Activated T-cell treated with anti-CD3 and anti-CD28 coated beads for 48 hours (primary cell): ENCODE results near the gene HAX1.
A peak's percentile ranks its signal among the peaks of the same experiment; 100 is the strongest.
"Not testable (repeated sequence)": the region's sequence is repeated elsewhere in the genome, so short reads cannot be mapped to it uniquely, and the experiment has no call there.

Source experiments
- DNase-seq: peaks from one replicate; pipeline ENCODE4 v3.0.0-alpha.2; 2020; ENCODE audit warnings: low read depth

HAX1 gene

DNA sequence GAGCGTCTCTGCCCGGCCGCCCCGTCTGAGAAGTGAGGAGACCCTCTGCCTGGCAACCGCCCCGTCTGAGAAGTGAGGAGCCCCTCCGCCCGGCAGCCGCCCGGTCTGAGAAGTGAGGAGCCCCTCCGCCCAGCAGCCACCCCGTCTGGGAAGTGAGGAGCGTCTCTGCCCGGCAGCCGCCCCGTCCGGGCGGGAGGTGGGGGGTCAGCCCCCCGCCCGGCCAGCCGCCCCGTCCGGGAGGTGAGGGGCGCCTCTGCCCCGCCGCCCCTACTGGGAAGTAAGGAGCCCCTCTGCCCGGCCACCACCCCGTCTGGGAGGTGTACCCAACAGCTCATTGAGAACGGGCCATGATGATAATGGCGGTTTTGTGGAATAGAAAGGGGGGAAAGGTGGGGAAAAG lies 15.2 kb downstream of the HAX1 start:
- not testable (repeated sequence) for DNase-seq

DNA sequence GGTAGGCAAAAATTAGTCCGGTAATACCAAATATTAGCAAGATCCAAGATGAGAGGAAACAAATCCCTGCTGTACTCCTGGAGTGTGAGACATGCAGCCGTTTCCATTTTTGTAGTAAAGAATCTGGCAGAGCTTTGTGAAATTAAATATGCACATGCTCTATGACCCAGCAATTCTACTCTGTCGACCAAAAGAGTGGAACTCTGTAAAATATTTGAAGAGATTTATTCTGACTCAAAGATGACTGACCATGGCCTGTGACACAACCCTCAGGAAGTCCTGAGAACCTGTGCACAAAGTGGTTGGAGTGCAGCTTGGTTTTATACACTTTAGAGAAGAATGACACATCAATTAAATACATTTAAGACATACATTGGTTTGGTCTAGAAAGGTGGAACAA lies 16.2 kb downstream of the HAX1 start:
- DNase-seq: no peak

DNA sequence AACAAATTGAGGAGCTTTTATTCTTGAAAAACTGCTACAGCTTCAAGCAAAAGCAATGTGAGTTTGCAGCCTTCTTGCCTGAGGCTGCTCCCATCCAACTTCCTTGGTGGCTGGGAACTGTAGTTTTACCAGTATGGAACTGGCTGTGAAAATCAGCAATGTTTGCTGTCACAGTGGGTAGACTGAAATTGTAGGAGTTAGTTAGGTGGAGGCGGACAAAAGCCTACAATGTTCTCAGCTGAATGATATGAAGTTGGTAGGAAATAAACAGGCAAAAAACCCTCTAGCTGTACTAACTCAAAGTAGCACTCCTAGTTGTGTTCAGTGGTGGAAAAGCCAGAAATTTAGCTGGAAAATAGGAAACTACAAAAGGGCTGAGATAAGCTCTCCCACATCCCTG lies 18.5 kb downstream of the HAX1 start:
- DNase-seq: no peak

DNA sequence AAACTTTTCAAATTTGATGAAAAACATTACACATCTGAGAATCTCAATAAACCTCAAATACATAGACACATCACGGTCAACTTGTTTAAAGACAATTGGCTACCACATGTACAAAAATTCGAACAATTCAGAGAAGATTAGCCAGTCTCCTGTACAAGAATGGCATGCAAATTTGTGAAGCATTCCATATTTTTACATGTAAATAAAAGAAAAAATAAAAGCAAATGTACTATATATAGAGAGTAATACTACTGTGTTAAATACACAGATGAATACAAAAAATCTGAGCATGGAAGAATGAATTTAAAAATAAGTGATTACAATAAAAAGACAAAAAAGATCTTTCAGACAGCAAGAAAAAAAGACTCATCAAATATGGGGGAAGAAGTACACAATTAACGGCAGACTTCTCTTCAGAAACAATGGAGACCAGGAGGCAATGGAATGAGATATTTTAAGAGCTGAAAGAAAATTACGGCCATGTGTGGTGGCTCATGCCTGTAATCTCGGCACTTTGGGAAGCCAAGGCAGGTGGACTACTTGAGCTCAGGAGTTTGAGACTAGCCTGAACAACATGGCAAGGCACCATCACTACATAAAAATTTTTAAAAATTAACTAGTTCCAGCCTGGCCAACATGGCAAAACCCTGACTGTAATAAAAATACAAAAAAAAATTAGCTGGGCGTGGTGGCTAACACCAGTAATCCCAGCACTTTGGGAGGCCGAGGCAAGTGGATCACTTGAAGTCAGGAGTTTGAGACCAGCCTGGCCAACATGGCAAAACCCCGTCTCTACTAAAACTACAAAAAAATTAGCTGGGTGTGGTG lies 23.2 kb downstream of the HAX1 start:
- no peak for DNase-seq

DNA sequence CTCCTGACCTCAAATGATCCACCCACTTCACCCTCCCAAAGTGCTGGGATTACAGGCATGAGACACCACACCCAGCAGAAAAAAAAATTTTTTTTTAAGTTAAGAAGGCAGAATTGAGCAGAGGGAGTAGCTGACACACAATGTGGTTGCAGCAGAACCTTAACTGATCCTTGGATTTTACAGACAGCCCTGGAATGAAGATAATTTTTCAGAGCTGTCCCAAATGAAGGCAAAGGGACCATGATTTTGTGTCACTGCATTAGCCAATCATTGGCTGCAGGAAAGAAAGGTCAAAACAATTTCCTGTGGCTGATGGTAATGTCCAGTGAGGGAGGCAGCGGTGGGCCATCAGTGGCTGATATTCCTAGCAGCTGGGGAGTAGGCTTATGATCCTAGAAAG lies 29.2 kb downstream of the HAX1 start:
- no peak for DNase-seq

DNA sequence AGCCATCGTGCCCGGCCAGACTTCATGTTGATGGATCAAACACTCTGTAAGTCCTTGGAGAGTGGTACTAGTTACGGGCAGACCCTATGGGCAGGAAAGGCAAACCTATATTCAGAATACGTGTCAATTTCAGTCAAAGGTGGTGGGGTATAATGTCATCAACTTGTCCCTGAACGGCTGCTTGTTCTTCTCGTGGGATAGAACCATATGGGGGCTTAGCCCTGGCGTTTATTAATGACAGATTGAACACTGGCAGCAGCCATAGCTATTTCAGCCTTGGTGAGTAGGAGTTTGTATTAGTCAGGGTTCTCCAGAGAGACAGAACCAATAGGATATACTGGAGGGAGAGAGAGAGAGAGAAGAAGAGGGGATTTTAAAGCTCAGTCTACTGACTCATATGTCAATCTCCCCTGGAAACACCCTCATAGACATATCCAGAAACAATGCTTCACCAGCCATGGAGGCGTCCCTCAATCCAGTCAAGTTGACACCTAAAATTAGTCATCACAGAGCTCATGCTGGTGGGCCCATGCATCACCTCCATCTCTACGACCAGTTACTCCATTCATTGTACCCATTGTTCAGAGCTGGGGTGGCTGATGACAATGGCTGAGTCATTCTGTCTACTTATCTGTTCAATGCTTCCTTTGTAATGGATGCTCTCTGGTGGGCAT lies 32.4 kb downstream of the HAX1 start:
- peak; percentile 61 for DNase-seq

DNA sequence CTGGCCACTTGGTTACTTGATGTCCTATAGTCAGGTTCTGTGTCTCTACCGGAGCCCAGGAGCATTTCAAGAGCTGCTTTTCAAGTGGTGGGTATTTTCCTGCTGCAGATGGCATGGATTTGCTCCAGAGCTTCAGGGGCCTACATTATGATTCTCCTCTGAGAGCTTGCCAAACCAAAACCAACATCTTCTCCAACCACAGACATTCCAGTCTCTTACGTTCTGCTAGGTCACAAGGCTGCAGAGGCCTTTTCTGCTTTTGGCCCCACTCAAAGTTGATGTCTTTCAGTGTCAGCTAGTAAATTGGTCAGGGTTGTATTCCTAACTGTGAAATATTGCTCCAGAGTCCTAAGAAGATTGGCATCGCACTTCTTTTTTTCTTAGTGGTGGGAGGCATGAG lies 33.7 kb downstream of the HAX1 start:
- no peak for DNase-seq

DNA sequence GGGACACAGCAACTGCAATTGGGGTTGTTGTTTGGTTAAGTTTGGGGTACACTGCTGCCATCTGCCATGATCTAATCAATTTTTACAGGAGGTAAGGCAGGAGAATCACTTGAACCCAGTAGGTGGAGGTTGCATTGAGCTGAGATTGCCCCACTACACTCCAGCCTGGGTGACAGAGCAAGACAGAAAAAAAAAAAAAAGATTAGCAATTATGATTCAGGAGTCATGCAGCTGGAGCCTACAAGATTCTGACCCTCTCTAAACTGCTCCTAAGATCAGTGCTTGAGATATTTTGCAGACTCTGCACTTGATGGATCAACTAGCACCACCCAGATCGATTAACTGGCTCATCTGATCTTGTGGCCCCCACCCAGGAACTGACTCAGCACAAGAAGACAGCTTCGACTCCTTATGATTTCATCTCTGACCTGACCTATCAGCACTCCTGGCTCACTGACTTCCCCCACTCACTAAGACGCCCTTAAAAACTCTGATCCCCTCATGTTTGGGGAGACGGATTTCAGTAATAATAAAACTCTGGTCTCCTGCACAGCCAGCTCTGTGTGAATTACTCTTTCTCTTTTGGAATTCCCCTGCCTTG lies 35.3 kb downstream of the HAX1 start:
- DNase-seq: not testable (repeated sequence)

DNA sequence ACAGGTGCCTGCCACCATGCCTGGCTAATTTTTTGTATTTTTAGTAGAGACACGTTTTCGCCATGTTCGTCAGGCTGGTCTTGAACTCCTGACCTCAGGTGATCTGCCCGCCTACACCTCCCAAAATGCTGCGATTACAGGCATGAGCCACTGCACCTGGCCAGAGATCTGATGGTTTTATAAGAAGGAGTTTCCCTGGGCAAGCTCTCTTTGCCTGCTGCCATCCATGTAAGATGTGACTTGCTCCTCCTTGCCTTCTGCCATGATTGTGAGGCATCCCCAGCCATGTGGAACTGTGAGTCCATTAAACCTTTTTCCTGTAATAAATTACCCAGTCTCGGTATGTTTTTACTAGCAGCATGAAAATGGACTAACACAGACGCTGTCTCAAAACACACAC lies 36.7 kb downstream of the HAX1 start:
- DNase-seq: not testable (repeated sequence)

DNA sequence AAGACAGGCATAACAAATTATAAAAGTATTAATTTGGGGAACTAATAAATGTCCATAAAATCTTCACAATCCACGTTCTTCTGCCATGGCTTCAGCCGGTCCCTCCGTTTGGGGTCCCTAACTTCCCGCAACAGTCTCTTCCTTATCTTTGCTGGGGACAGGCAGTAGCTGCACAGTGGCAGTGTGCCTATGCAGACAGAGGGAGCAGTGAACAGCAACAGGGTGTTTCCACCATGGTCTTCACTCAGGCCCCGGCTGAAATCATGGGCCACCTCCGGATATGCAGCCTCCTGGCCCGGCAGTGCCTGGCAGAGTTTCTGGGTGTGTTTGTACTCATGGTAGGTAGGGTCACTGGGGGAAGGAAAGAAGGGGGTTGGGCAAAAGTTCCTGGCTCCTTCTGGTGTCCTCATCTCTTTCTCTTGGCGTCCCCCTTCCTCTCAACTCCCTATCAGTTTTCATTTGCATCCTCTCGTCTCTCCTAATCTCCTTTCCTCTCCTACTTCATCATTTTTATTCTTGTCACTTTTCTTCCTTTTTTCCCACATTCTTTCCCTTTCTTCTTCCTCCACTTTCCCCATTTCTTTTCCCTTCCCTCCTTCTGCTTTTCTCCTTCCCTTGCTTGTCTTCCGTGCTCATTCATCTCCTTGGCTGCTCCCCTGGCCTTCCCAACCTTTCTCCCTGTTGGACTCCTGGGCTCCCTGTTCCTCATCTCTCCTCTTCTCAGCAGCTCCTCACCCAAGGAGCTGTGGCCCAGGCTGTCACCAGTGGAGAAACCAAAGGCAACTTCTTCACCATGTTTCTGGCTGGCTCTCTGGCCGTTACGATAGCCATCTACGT lies 40.0 kb downstream of the HAX1 start:
- not testable (repeated sequence) for DNase-seq

DNA sequence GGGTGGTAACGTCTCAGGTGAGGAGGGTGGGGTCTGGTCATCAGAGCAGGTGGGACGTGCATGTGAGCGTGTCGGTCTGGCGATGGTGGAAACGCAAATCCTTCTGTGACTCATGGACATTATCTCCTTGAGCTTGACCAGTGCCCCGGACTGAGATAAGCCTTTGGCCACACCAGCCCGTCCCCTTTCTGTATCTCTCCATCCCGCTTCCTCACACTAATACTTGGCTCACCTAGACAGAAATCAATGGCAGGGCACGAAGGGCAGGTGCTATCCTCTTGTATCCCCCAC lies 40.6 kb downstream of the HAX1 start:
- DNase-seq: no peak

DNA sequence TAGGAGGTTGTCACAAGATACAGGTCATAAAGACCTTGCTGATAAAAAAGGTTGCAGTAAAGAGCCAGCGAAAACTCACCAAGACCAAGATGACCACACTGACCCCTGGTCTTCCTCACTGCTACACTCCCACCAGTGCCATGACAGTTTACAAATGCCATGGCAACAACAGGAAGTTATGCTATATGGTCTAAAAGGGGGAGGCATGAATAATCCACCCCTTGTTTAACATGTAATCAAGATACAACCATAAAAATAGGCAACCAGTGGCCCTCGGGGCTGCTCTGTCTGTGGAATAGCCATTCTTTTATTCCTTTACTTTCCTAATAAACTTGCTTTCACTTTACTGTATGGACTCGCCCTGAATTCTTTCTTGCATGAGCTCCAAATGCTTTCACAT lies 41.8 kb downstream of the HAX1 start:
- DNase-seq: not testable (repeated sequence)

DNA sequence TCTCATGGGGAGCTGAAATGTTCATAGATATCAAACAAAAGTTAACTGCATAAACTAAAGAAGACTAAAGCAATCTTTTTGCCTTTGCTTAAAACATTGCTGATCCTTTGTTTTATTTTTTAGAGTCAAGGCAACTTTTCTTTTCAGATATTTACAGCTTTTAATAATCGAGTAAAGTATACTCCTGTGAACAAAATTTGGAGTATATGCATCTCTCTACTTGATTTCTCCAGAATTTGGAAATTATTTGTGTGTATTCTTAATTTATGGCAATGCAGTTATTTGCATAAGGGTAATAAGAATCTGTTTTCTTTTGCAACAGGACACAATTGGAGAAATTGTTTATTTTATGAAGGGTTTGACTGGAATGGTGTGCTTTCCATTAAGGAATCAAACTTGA lies 44.3 kb downstream of the HAX1 start:
- no peak for DNase-seq

DNA sequence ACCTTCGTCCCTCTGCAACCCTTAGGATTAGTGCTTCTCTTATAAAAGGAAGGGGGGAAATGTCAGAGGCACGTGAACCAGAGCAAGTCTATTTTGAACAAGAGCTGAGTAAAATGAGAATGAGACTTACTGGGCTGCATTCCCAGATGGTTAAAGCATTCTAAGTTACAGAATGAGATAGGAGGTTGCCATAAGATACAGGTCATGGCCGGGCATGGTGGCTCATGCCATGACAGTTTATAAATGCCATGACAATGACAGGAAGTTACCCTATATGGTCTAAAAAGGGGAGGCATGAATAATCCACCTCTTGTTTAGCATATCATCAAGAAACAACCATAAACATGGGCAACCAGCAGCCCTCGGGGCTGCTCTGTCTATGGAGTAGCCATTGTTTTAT lies 46.0 kb downstream of the HAX1 start:
- DNase-seq: no peak

DNA sequence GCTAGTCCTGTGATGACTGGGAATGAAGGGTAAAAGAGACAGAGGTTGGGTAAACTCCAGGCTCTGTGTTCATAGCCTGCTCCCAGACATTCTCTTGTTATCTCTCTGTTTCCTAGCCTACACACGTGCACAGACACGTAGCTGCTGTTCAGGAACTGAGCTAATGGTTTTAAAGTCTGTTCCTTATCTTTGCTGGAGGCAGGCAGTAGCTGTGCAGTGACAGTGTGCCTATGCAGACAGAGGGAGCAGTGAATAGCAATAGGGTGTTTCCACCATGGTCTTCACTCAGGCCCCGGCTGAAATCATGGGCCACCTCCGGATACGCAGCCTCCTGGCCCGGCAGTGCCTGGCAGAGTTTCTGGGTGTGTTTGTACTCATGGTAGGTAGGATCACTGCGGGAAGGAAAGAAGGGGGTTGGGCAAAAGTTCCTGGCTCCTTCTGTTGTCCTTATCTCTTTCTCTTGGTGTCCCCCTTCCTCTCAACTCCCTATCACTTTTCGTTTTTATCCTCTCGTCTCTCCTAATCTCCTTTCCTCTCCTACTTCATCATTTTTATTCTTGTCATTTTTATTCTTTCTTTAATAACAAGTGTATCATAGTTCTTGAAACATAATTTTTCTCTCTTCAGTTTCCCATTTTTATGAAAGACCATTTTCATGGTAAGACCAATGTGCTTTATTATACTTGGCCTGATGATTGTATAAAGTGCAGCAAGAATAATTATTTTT lies 48.6 kb downstream of the HAX1 start, which contains the start of gene AQP10:
Gene AQP10 (plus strand): TSS at position 212 of the 727 bp plus-strand sequence. CDS start 63 bp downstream, at position 275.
- no peak for DNase-seq

DNA sequence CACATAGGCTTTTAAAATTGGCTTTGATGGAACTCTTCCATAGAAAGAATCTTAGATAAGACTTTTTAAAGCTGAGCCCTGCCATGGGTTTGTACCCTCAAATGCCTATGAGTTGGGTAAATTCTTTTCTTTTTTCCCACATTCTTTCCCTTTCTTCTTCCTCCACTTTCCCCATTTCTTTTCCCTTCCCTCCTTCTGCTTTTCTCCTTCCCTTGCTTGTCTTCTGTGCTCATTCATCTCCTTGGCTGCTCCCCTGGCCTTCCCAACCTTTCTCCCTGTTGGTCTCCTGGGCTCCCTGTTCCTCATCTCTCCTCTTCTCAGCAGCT lies 49.1 kb downstream of the HAX1 start:
- not testable (repeated sequence) for DNase-seq

DNA sequence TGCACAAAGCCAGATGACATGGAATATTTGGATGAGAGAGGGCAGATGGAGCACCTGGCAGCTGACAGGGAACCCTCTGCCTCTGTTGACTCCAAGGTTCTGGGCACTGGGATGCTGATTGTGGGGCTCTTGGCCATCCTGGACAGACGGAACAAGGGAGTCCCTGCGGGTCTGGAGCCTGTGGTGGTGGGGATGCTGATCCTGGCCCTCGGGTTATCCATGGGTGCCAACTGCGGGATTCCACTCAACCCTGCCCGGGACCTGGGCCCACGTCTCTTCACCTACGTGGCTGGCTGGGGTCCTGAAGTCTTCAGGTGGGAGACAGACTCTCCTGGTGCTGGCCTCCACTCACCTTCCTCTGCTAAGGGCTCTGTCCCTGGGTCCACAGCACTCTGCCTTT lies 51.1 kb downstream of the HAX1 start:
- DNase-seq: no peak

DNA sequence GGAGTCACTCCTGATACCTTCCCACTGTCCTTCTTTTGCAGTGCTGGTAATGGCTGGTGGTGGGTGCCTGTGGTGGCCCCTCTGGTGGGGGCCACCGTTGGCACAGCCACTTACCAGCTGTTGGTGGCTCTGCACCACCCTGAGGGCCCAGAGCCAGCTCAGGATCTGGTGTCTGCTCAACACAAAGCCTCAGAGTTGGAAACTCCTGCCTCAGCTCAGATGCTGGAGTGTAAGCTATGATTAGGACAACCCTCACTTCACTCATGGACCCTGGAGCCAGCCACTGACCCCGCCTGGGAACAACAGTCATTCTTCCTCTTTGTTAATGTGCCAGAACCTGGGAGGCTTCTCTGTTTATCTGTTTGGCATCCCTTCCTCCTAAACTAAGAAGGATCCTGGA lies 51.8 kb downstream of the HAX1 start:
- DNase-seq: no peak

DNA sequence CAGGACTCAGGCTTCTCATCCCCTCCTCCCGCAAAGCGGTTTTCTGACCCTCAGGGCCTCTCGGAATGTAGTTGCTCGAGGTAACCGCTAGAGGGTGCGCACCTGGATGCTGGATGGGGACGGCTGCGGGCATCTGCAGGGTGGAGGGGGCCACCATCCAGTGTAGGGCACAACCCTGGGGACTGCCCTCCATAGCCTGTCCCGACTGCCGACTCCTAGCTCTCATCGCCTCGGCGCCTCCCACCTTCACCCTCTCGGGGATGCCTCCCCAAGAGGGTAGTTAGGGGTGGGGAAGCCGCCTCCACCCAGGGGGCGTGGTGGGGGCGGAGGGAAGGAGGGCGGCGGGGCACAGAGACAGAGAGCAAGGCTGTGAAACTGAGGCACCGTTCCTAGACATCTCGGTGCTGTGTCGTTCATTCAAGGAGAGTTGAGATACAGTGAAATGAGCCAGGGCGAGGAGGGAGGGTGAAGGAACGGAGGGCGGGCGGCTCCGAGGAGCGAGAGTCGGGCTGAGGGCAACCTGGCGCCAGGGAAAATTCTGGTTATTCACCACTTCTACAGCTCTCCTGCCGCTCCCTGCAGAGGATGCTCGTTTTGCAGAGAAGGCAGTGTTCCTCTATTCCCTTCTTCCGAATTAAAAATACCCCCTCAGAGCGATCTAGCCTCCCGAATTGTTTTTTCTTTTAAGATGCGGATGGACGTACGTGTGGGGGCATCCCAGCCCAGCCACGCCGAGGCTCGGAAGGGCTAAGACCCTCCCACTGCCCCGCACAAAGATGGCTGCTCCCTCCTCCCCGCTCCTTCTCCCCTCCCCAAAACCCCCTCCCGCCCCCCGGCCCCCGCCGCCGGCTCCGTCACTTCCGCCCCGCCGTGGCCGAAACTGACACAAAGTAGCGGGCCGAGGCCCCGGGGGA lies 52.5 kb downstream of the HAX1 start, which contains the start of gene ATP8B2:
Gene ATP8B2 (plus strand): TSS at position 857 of the 914 bp plus-strand sequence. CDS start 2,617 bp downstream, outside the sequence.
- DNase-seq: peak; percentile 77
